ENCODE measurements around the gene MGARP. TPM values are rescaled to one million over a fixed set of nuclear protein-coding genes. Genes with fewer than 3 reads are reported as not detected.

The MGARP gene
- total and polyA plus RNA-seq, 9 of the 15 experiments (the other 6 are each of a cell fraction or from before 2014, with no cell fraction given) = 0.11 to 0.45 (median 0.23) TPM; not detected in 4

DNA sequence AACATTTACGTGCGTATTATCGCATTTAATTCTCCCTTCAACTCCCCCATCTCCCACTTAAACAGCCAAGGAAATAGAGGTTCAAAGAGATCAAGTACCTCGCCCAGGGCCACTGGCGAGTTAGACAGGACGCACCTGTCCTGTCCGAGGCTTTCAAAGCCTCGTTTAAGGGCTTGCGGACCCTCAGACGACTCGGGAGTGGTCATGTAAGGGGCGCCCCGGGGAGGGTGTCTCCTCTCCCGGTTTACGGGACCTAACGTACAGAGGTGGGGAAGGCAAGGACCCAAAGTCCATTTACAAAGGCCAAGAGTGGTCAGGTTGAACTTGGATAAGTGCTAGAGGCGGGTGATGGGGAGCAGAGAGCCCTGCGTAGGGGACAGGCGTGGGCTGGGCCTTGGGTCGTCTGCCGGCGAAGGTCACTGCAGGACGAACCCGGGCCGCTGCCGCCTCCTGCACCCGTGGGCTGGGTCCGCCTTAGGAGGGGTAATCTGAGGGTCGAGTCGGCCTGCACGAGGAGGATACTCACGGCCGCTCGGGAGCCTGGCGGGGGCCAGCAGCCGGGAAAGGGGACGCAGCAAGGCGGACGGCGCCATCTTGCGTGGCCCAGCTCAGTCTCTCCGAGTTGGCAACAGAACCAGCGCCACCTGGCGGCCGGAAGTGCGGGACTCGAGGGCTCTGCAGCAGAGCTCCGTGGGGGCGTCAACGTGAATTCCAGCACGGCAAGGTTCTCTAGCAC, 15.3 kb upstream of the MGARP start (continued):
- TF ChIP-seq, protein P1, sequence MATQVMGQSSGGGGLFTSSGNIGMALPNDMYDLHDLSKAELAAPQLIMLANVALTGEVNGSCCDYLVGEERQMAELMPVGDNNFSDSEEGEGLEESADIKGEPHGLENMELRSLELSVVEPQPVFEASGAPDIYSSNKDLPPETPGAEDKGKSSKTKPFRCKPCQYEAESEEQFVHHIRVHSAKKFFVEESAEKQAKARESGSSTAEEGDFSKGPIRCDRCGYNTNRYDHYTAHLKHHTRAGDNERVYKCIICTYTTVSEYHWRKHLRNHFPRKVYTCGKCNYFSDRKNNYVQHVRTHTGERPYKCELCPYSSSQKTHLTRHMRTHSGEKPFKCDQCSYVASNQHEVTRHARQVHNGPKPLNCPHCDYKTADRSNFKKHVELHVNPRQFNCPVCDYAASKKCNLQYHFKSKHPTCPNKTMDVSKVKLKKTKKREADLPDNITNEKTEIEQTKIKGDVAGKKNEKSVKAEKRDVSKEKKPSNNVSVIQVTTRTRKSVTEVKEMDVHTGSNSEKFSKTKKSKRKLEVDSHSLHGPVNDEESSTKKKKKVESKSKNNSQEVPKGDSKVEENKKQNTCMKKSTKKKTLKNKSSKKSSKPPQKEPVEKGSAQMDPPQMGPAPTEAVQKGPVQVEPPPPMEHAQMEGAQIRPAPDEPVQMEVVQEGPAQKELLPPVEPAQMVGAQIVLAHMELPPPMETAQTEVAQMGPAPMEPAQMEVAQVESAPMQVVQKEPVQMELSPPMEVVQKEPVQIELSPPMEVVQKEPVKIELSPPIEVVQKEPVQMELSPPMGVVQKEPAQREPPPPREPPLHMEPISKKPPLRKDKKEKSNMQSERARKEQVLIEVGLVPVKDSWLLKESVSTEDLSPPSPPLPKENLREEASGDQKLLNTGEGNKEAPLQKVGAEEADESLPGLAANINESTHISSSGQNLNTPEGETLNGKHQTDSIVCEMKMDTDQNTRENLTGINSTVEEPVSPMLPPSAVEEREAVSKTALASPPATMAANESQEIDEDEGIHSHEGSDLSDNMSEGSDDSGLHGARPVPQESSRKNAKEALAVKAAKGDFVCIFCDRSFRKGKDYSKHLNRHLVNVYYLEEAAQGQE (IDR thresholded peaks at IDR 0.05; ENCODE audit: borderline replicate concordance) = peak; percentile 84
- TF ChIP-seq, protein P1 (CRISPR knock-in tag; IDR thresholded peaks at IDR 0.05; ENCODE audit: low read depth) = no peak
- TF ChIP-seq ZNF140 (CRISPR knock-in tag; IDR thresholded peaks at IDR 0.05) = no peak
- TF ChIP-seq KAT2B (IDR thresholded peaks at IDR 0.05; ENCODE audit: low read depth, low read length) = no peak
- peak; percentile 67 to 73 for TF ChIP-seq FOXK2 (conservative IDR thresholded peaks at IDR 0.05 in 1 of 2, IDR thresholded peaks at IDR 0.05 in 1 of 2; ENCODE audit: low read depth in 2 of 2)
- no peak for TF ChIP-seq MXD1 (CRISPR knock-in tag; IDR thresholded peaks at IDR 0.05; ENCODE audit: borderline replicate concordance, poor library complexity, severe bottlenecking)
- TF ChIP-seq, protein P2, sequence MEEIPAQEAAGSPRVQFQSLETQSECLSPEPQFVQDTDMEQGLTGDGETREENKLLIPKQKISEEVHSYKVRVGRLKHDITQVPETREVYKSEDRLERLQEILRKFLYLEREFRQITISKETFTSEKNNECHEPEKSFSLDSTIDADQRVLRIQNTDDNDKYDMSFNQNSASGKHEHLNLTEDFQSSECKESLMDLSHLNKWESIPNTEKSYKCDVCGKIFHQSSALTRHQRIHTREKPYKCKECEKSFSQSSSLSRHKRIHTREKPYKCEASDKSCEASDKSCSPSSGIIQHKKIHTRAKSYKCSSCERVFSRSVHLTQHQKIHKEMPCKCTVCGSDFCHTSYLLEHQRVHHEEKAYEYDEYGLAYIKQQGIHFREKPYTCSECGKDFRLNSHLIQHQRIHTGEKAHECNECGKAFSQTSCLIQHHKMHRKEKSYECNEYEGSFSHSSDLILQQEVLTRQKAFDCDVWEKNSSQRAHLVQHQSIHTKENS (CRISPR knock-in tag; IDR thresholded peaks at IDR 0.05) = no peak
- TF ChIP-seq, protein P3, sequence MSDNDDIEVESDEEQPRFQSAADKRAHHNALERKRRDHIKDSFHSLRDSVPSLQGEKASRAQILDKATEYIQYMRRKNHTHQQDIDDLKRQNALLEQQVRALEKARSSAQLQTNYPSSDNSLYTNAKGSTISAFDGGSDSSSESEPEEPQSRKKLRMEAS (CRISPR knock-in tag; IDR thresholded peaks at IDR 0.05) = peak; percentile 67
- TF ChIP-seq ZNF3 (CRISPR knock-in tag; IDR thresholded peaks at IDR 0.05) = no peak
- no peak for TF ChIP-seq BRD4 (IDR thresholded peaks at IDR 0.05)
- TF ChIP-seq NR2C2 (CRISPR knock-in tag; IDR thresholded peaks at IDR 0.05) = 0 out of 2 replicates have a peak, but pooled peaks have one; percentile 59
- TF ChIP-seq NR2C2 (tag; IDR thresholded peaks at IDR 0.05) = peak; percentile 33
- TF ChIP-seq ZBTB17 (CRISPR knock-in tag; IDR thresholded peaks at IDR 0.05) = peak; percentile 42; the same call in 1 of the 2 replicates

All from K562 (cell line).